Progenitor cell of endocrine pancreas (in vitro differentiated cells): ENCODE data around the gene MMS19. TPM values are rescaled to one million over a fixed set of nuclear protein-coding genes. Genes with fewer than 3 reads are reported as not detected.
A peak's percentile ranks its signal among the peaks of the same experiment; 100 is the strongest.

Experiments
- DNase-seq: peaks from one replicate; pipeline ENCODE4 v3.0.0; 2021; ENCODE audit warnings: low spot score; ENCODE audit not compliant: unreplicated experiment
- H3K27ac Mint-ChIP-seq: 2 replicates; pipeline ENCODE4 v1.8.0; 2021; ENCODE audit warnings: mild to moderate bottlenecking, moderate library complexity, mixed read lengths
- H3K27me3 Mint-ChIP-seq: 2 replicates; pipeline ENCODE4 v1.8.0; 2021; ENCODE audit warnings: mixed read lengths
- H3K36me3 Mint-ChIP-seq: 2 replicates; pipeline ENCODE4 v1.8.0; 2022; ENCODE audit warnings: mixed read lengths; ENCODE audit not compliant: insufficient read depth
- H3K4me1 Mint-ChIP-seq: 2 replicates; pipeline ENCODE4 v1.8.0; 2021; ENCODE audit warnings: low read depth, mixed read lengths
- H3K4me3 Mint-ChIP-seq: 2 replicates; pipeline ENCODE4 v1.8.0; 2021; ENCODE audit warnings: low read depth, mild to moderate bottlenecking, moderate library complexity, mixed read lengths
- H3K9me3 Mint-ChIP-seq: 2 replicates; pipeline ENCODE4 v1.8.0; 2021; ENCODE audit warnings: low read depth, mixed read lengths
- CTCF ChIP-seq: fragments of 200-600 bp; sonication (generic); IDR thresholded peaks from one replicate; pipeline ENCODE4 v1.5.0; 2021; ENCODE audit warnings: antibody characterized with exemption, mild to moderate bottlenecking; ENCODE audit not compliant: unreplicated experiment
- total RNA-seq: library from RNA; stranded (reverse); gene quantifications from 2 replicates; pipeline ENCODE4 v1.2.1, GENCODE V29; 2021

The MMS19 gene
- total RNA-seq, 1 donor from 2014 or later, result 82.1 TPM

- no peak overlapping the region for H3K27ac Mint-ChIP-seq
- H3K9me3 Mint-ChIP-seq, result no peaks in the 10 kb centered on the region
- no peaks in the 10 kb centered on the region for H3K36me3 Mint-ChIP-seq
- no peaks in the 10 kb centered on the region for H3K27me3 Mint-ChIP-seq
- no peak for DNase-seq
- H3K4me1 Mint-ChIP-seq, result peaks cover 13% of the 10 kb centered on the region
- TF ChIP-seq CTCF, result no peak
- no peak overlapping the region for H3K4me3 Mint-ChIP-seq
These were observed 20.2 kb upstream of the MMS19 start for GRCh38 chr10:97518301-97519043.

GRCh38 chr10:97517778-97518300 lies 19.6 kb upstream of the MMS19 start:
- Mint-ChIP-seq H3K27me3 (no peaks in the 10 kb centered on the region), H3K4me3 (no peak overlapping the region), H3K36me3 (no peaks in the 10 kb centered on the region), H3K27ac (no peak overlapping the region), H3K4me1 (peaks cover 15% of the 10 kb centered on the region), H3K9me3 (no peaks in the 10 kb centered on the region)
- TF ChIP-seq CTCF, result no peak
- no peak for DNase-seq

GRCh38 chr10:97517096-97517750 lies 19.0 kb upstream of the MMS19 start:
- no peak overlapping the region for H3K4me3 Mint-ChIP-seq
- DNase-seq, result no peak
- H3K27ac Mint-ChIP-seq, result no peak overlapping the region
- TF ChIP-seq CTCF, result no peak
- no peaks in the 10 kb centered on the region for H3K9me3 Mint-ChIP-seq
- H3K27me3 Mint-ChIP-seq, result no peaks in the 10 kb centered on the region
- no peaks in the 10 kb centered on the region for H3K36me3 Mint-ChIP-seq
- H3K4me1 Mint-ChIP-seq, result peaks cover 15% of the 10 kb centered on the region

GRCh38 chr10:97515271-97515978 lies 17.2 kb upstream of the MMS19 start:
- H3K4me3 Mint-ChIP-seq, result no peak overlapping the region
- no peaks in the 10 kb centered on the region for H3K9me3 Mint-ChIP-seq
- TF ChIP-seq CTCF, result no peak
- H3K27me3 Mint-ChIP-seq, result no peaks in the 10 kb centered on the region
- H3K36me3 Mint-ChIP-seq, result no peaks in the 10 kb centered on the region
- H3K27ac Mint-ChIP-seq, result peak overlapping the region; percentile 47
- H3K4me1 Mint-ChIP-seq, result peaks cover 7% of the 10 kb centered on the region
- no peak for DNase-seq

- Mint-ChIP-seq H3K4me1 (peaks cover 5% of the 10 kb centered on the region), H3K27me3 (no peaks in the 10 kb centered on the region), H3K36me3 (no peaks in the 10 kb centered on the region), H3K4me3 (no peak overlapping the region), H3K9me3 (no peaks in the 10 kb centered on the region), H3K27ac (no peak overlapping the region)
- DNase-seq, result no peak
- TF ChIP-seq CTCF, result no peak
These were observed 16.1 kb upstream of the MMS19 start for GRCh38 chr10:97514344-97514743.
